ENCODE data around the gene BCHE.

BCHE gene

GRCh38 chr3:165837801-165838200 is 578 bp upstream of the BCHE start:
- TF ChIP-seq CTCF (IDR thresholded peaks at IDR 0.05): no peak

DNA sequence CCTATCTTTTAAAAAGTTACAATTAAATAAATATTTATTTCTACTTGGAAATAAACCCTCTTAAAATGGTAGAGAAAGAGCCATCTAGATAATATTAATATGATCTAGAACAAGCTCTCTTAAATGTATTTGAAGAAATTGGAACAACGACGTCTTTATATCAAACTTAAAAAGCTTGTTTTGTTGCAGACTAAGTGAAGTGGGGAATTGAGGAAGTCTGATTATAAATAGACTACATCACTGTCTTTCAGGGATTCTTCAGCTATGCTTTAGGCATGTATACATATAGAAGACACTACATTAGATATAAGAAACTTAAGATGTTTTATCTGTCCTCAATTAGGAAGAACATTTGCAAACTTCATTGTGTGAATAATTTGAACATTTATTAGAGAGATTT is 1.8 kb downstream of the BCHE start:
- TF ChIP-seq CTCF (IDR thresholded peaks at IDR 0.05): no peak

DNA sequence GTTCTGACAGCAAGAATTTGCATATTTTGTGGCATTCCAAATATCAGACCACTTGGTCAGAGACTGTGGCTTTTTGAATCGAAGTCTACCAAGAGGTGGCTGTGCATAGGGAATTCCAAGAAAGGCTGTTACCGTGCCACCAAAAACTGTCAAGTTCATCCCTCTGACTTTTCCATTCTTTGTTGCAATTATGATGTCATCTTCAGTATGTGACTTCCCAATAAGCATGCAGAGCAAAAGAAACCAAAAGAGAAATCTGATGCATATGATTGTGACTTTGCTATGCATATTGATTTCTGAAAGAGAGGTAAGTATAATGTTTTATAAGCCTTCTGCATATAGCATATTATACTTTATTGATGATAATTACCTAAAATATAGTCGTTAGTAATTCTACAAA is 6.5 kb downstream of the BCHE start:
- TF ChIP-seq CTCF (IDR thresholded peaks at IDR 0.05): no peak

GRCh38 chr3:165827883-165828282 is 9.3 kb downstream of the BCHE start:
- no peak for TF ChIP-seq CTCF (IDR thresholded peaks at IDR 0.05)

GRCh38 chr3:165827233-165827632 is 10.0 kb downstream of the BCHE start:
- TF ChIP-seq CTCF (IDR thresholded peaks at IDR 0.05): no peak

- TF ChIP-seq CTCF (IDR thresholded peaks at IDR 0.05): no peak
Observed at GRCh38 chr3:165820671-165821123, 16.5 kb downstream of the BCHE start.

DNA sequence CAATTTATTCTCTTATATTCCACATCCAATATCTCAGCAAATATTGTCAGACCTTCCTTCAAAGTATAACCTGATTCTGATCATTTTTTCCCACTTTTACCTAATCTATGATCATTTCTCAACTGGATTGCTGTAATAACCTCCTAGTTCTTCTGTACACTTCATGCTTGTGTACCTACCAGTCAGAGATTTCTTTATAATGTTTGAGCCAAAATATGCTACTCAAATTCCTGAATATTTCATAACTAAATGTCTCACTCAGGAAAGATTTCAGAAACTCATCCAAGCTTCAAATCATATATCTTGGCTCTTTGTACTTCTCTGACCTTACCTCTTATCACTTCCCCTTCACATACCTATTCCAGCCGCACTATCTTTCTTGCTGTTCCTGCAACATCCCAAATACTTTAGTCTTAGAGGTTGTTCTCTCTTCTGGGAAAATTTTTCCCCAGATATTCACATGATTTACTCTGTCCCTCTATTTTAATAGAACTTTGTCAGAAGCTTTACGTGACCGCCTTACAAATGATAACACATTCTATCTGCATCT is 20.0 kb downstream of the BCHE start:
- TF ChIP-seq CTCF (IDR thresholded peaks at IDR 0.05): no peak

DNA sequence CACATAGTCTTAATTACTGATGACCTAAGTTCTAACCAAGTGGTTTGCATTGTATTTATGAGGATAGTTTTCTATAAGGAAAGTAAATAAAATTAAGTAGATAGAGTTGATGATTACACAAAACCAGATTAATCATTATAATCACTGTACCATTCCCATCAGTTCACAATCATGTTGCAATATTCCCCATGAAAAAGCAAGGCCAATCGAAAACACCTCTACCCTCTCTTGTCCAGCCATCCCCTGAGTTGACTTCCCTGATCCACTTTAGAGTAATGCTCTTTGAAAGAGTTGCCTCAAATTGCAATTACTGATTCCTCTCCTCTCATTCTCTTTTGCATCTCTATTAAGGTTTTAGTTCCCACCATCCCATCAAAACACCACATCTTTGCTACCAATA is 21.0 kb downstream of the BCHE start:
- no peak for TF ChIP-seq CTCF (IDR thresholded peaks at IDR 0.05)

Data from LNCAP (cell line).